Stomach (tissue), 9 donors: Measurements from ENCODE around the gene DTD2. TPM values are rescaled to one million over a fixed set of nuclear protein-coding genes. Genes with fewer than 3 reads are reported as not detected.

Source experiments
- DNase-seq, 2 donors: peaks; one replicate each; pipeline versions ENCODE4 v3.0.0 to v3.0.0-alpha.2; 2013 to 2019
- H3K27ac ChIP-seq, 5 donors: fragments of 200-600 bp in 4 of 5; sonication (generic) in 4 of 5; one replicate each; pipeline ENCODE4 v1.5.1; 2013 to 2019; ENCODE audit warnings: mild to moderate bottlenecking in 1 of 5, moderate library complexity in 1 of 5
- H3K27me3 ChIP-seq, 3 donors: fragments of 200-600 bp; sonication (generic); one replicate each; pipeline ENCODE4 v1.5.1; 2017 to 2019; ENCODE audit warnings: mixed run types in 1 of 3
- H3K36me3 ChIP-seq, 4 donors: fragments of 200-600 bp; sonication (generic); 1 replicate in 3 of 4; 2 replicates in 1 of 4; pipeline ENCODE4 v1.5.1; 2016 to 2019
- H3K4me1 ChIP-seq, 4 donors: fragments of 200-600 bp; sonication (generic); one replicate each; pipeline ENCODE4 v1.5.1; 2016 to 2019
- H3K4me3 ChIP-seq, 4 donors: fragments of 200-600 bp; sonication (generic) in 3 of 4; one replicate each; pipeline ENCODE4 v1.5.1; 2016 to 2019; ENCODE audit warnings: mild to moderate bottlenecking in 1 of 4
- H3K9me3 ChIP-seq, 4 donors: fragments of 200-600 bp; sonication (generic); one replicate each; pipeline ENCODE4 v1.5.1; 2016 to 2019
- EP300 ChIP-seq: sonication (generic); formaldehyde crosslinking; IDR thresholded peaks from one replicate; pipeline ENCODE4 v1.6.1; 2017; ENCODE audit warnings: antibody characterized with exemption
- POLR2A ChIP-seq, 4 donors: fragments of 450-650 bp; IDR thresholded peaks; one replicate each; pipeline ENCODE4 v1.6.1; 2016; ENCODE audit warnings: antibody characterized with exemption in 4 of 4, control low read depth in 2 of 4, mild to moderate bottlenecking in 1 of 4, moderate library complexity in 1 of 4
- POLR2AphosphoS5 ChIP-seq, 3 donors: sonication (generic); formaldehyde crosslinking; IDR thresholded peaks; one replicate each; pipeline ENCODE4 v1.6.1; 2016; ENCODE audit warnings: antibody characterized with exemption in 3 of 3
- WGBS, 5 donors: extraction: QIAGEN DNeasy Blood & Tissue Kit in 3 of 5; methylation state at CpG; one replicate each; pipeline versions ENCODE4 v1.1.5 to v1.1.7; 2013 to 2018; 5-methylcytosine and 5-hydroxymethylcytosine counted together
- intact Hi-C: fragments of 100-400 bp; cut with DNase I; formaldehyde crosslinking; loops from one replicate; pipeline ENCODE4 v1.15.1; 2023; ENCODE audit warnings: low total_unique reads
- polyA plus RNA-seq, 3 donors: library from polyadenylated mRNA; stranded (reverse); fragments of 200-250 nt; gene quantifications; one replicate each; pipeline ENCODE4 v1.2.3, GENCODE V29; 2013
- total RNA-seq, 5 donors: library from RNA; depleted of rRNA; stranded (reverse); fragments of >200 nt; gene quantifications; one replicate each; pipeline versions ENCODE4 v1.1.0 to v1.2.3, GENCODE V29; 2014 to 2016
- TF ChIP-seq, protein P1 (sequence below), 7 experiments: fragments of 450-650 bp in 4 of 7; fragments of 200-600 bp in 3 of 7; sonication (generic) in 3 of 7; IDR thresholded peaks; one replicate each; pipeline ENCODE4 v1.5.1; 2016 to 2019; ENCODE audit warnings: antibody characterized with exemption in 7 of 7, control low read depth in 2 of 7, mild to moderate bottlenecking in 1 of 7
- donor health status: healthy with polysubstance abuse.
- donor health status: Bipolar disorder and iron deficiency.
- donor health status: healthy.

DTD2 gene
- total and polyA plus RNA-seq, 8 donors = 2.9 to 32.1 (median 11.6) TPM

GRCh38 chr14:31484754-31485153 is 27.4 kb upstream of the DTD2 start:
- Histone ChIP-seq H3K9me3 (no peaks in the 10 kb centered on the region), H3K27ac (no peak overlapping the region), H3K27me3 (no peaks in the 10 kb centered on the region), H3K4me3 (no peak overlapping the region), H3K4me1 (no peaks in the 10 kb centered on the region), H3K36me3 (no peaks in the 10 kb centered on the region)
- 79 to 93% (median 87%) methylated on average over 3 of the region's 3 CpGs for WGBS, 5 donors
- TF ChIP-seq, protein P1, sequence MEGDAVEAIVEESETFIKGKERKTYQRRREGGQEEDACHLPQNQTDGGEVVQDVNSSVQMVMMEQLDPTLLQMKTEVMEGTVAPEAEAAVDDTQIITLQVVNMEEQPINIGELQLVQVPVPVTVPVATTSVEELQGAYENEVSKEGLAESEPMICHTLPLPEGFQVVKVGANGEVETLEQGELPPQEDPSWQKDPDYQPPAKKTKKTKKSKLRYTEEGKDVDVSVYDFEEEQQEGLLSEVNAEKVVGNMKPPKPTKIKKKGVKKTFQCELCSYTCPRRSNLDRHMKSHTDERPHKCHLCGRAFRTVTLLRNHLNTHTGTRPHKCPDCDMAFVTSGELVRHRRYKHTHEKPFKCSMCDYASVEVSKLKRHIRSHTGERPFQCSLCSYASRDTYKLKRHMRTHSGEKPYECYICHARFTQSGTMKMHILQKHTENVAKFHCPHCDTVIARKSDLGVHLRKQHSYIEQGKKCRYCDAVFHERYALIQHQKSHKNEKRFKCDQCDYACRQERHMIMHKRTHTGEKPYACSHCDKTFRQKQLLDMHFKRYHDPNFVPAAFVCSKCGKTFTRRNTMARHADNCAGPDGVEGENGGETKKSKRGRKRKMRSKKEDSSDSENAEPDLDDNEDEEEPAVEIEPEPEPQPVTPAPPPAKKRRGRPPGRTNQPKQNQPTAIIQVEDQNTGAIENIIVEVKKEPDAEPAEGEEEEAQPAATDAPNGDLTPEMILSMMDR (IDR thresholded peaks at IDR 0.05) = no peak
- TF ChIP-seq POLR2A (IDR thresholded peaks at IDR 0.05) (no peak), POLR2AphosphoS5 (IDR thresholded peaks at IDR 0.05) (no peak), EP300 (no peak)
- intact Hi-C loops = no loop called here
- DNase-seq = no peak

DNA sequence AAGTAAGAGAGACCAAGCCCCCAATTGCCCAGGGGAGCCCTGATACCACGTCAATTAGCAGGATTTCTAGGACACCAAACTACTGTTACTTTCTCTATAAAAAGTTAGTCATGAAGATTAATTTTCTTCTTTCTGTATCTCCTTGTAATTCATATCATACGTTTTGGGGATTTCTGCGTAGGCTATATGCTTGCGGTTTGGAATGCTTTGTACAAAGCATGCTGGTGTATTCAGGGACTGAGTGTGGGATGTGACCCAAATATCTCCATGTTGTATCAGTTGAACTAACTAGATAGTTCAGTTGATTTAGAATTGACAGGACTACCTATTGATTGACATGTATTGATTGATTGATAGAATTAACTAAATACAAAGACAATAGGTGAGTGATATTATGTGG is 22.9 kb upstream of the DTD2 start:
- H3K27ac ChIP-seq = no peak overlapping the region
- intact Hi-C loops = no loop called here
- H3K36me3 ChIP-seq = no peaks in the 10 kb centered on the region
- 70 to 90% (median 77%) methylated on average over 4 of the region's 4 CpGs for WGBS, 5 donors
- no peak for DNase-seq
- H3K4me3 ChIP-seq = no peak overlapping the region
- no peaks in the 10 kb centered on the region for H3K9me3 ChIP-seq
- TF ChIP-seq EP300 = no peak
- TF ChIP-seq, protein P1 (IDR thresholded peaks at IDR 0.05) = no peak
- no peak for TF ChIP-seq POLR2AphosphoS5 (IDR thresholded peaks at IDR 0.05)
- TF ChIP-seq POLR2A (IDR thresholded peaks at IDR 0.05) = no peak
- no peaks in the 10 kb centered on the region for H3K4me1 ChIP-seq
- H3K27me3 ChIP-seq = no peaks in the 10 kb centered on the region

DNA sequence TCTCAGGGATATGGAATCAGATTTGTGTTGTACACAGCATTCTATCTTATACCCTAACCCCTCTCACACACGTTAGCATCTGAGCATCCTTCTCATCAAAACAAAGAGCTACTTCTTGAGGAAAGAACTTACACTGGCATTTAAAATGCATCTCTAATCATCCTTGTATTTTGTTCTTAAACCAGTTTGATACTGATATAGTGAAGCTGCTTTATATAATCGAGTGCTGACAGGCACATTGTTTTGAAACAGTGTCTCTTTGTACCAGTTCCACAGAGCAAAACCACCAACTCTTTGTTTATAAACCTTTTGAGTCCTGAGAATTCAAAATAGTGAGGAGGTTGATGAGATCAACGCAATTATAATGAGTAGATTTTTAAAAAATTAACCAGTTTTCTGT is 21.7 kb upstream of the DTD2 start:
- Histone ChIP-seq H3K36me3 (no peaks in the 10 kb centered on the region), H3K27ac (no peak overlapping the region), H3K9me3 (no peaks in the 10 kb centered on the region), H3K4me1 (no peaks in the 10 kb centered on the region), H3K27me3 (no peaks in the 10 kb centered on the region), H3K4me3 (no peak overlapping the region)
- TF ChIP-seq POLR2A (IDR thresholded peaks at IDR 0.05) = no peak
- WGBS, 5 donors = 57 to 76% (median 68%) methylated on average over 3 of the region's 3 CpGs
- intact Hi-C loops = no loop called here
- DNase-seq = no peak

DNA sequence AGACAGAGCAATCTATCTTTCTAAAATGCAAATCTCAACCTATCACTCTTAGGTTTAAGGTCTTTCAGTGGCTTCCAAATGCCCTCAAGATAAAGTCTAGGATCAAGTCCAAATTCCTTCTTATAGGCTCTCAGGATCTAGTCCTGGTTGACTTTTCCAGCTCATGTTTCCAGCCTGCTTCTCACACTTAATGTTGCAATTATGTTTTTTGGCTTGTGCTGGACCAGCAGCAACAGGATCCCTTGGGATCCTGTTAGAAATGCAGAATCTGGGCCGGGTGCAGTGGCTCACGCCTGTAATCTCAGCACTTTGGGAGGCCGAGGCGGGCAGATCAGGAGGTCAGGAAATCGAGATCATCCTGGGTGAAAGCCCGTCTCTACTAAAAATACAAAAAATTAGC is 19.9 kb upstream of the DTD2 start:
- Histone ChIP-seq H3K9me3 (no peaks in the 10 kb centered on the region), H3K4me3 (no peak overlapping the region), H3K36me3 (no peaks in the 10 kb centered on the region), H3K27ac (no peak overlapping the region), H3K4me1 (no peaks in the 10 kb centered on the region), H3K27me3 (no peaks in the 10 kb centered on the region)
- DNase-seq = no peak
- TF ChIP-seq EP300 = no peak
- TF ChIP-seq POLR2AphosphoS5 (IDR thresholded peaks at IDR 0.05) = no peak
- TF ChIP-seq POLR2A (IDR thresholded peaks at IDR 0.05) = no peak
- TF ChIP-seq, protein P1 (IDR thresholded peaks at IDR 0.05) = no peak
- 90 to 97% (median 93%) methylated on average over 6 of the region's 6 CpGs for WGBS, 5 donors
- intact Hi-C loops = no loop called here

DNA sequence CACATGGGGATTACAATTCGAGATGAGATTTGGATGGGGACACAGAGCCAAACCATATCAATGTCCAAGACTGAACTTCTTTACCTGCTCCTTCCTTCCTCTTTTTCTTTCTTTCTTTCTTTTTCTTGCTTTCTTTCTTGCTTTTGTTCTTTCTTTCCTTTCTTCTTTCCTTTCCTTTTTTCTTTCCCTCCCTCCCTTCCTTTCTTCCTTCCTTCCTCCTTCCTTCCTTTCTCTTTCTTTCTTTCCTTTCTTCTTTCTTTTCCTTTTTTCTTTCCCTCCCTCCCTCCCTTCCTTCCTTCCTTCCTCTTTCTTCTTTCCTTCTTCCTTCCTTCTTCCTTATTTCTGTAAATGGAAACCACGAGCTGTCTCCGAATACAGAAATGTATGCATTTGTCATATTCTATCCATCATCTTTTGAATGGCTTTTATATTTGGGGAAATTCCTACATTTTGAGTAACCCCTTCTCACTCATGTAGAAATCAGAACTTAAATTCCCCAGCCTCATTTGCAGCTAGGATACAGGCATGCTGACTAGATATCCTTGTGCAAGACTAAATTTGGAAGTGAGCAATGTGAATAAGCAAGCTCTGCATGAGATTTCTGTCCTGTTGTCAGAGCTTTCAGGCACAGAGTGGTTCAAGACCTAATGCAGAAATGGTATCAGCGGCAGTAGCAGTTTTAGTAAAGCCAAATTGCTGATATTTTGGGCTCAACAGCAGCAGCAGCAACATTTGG is 19.0 kb upstream of the DTD2 start:
- Histone ChIP-seq H3K27ac (no peak overlapping the region), H3K9me3 (no peaks in the 10 kb centered on the region), H3K36me3 (no peaks in the 10 kb centered on the region), H3K4me1 (no peaks in the 10 kb centered on the region), H3K27me3 (no peaks in the 10 kb centered on the region), H3K4me3 (no peak overlapping the region)
- 77 to 91% (median 86%) methylated on average over 4 of the region's 4 CpGs for WGBS, 5 donors
- no peak for TF ChIP-seq POLR2AphosphoS5 (IDR thresholded peaks at IDR 0.05)
- TF ChIP-seq, protein P1 (IDR thresholded peaks at IDR 0.05) = no peak
- TF ChIP-seq EP300 = no peak
- TF ChIP-seq POLR2A (IDR thresholded peaks at IDR 0.05) = no peak
- DNase-seq = no peak
- intact Hi-C loops = no loop called here
